Ascending aorta (tissue), 2 donors: ENCODE measurements around the gene PTPN9. TPM values are rescaled to one million over a fixed set of nuclear protein-coding genes. Genes with fewer than 3 reads are reported as not detected.
A peak's percentile ranks its signal among the peaks of the same experiment; 100 is the strongest.

Experiments
- DNase-seq, 2 donors: peaks; one replicate each; pipeline ENCODE4 v3.0.0-alpha.2; 2019; ENCODE audit warnings: low spot score in 2 of 2
- H3K27ac ChIP-seq, 2 donors: fragments of 200-600 bp; sonication (generic); one replicate each; pipeline ENCODE4 v1.5.1; 2016 to 2017; ENCODE audit warnings: mild to moderate bottlenecking in 1 of 2
- H3K27me3 ChIP-seq: fragments of 200-600 bp; sonication (generic); one replicate; pipeline ENCODE4 v1.5.1; 2017
- H3K36me3 ChIP-seq, 2 donors: fragments of 200-600 bp; sonication (generic); one replicate each; pipeline ENCODE4 v1.5.1; 2016
- H3K4me1 ChIP-seq, 2 donors: fragments of 200-600 bp; sonication (generic); one replicate each; pipeline ENCODE4 v1.5.1; 2016 to 2017; ENCODE audit warnings: mild to moderate bottlenecking in 1 of 2
- H3K4me3 ChIP-seq, 2 donors: fragments of 200-600 bp; sonication (generic); one replicate each; pipeline ENCODE4 v1.5.1; 2016 to 2017; ENCODE audit warnings: mild to moderate bottlenecking in 1 of 2
- H3K9me3 ChIP-seq, 2 donors: fragments of 200-600 bp; sonication (generic); one replicate each; pipeline ENCODE4 v1.5.1; 2016
- CTCF ChIP-seq, 3 experiments: fragments of 200-600 bp in 2 of 3; fragments of 450-650 bp in 1 of 3; sonication (generic) in 2 of 3; IDR thresholded peaks; one replicate each; pipeline ENCODE4 v1.5.1; 2016 to 2019; ENCODE audit warnings: antibody characterized with exemption in 3 of 3, mild to moderate bottlenecking in 1 of 3, moderate library complexity in 1 of 3
- intact Hi-C: fragments of 100-400 bp; cut with DNase I; formaldehyde crosslinking; loops from one replicate; pipeline ENCODE4 v1.15.1; 2023
- total RNA-seq: library from RNA; depleted of rRNA; stranded (reverse); fragments of >200 nt; gene quantifications from one replicate; pipeline ENCODE4 v1.1.0, GENCODE V29; 2016

The PTPN9 gene
- total RNA-seq, 1 donor from 2014 or later, result 7.1 TPM

GRCh38 chr15:75453703-75454470, 125.2 kb downstream of the PTPN9 start:
- intact Hi-C loops, result loop anchor here (5.0 to 10.0 kb wide), 5 partner anchors 123 to 429 kb away; partner anchors contain the start of genes C15orf39, PPCDC, PTPN9 and SNUPN
- Histone ChIP-seq H3K4me3 (peak overlapping the region; percentile 77 to 96), H3K4me1 (peaks cover 2 to 13% of the 10 kb centered on the region in 2 donors), H3K9me3 (no peaks in the 10 kb centered on the region), H3K27me3 (no peaks in the 10 kb centered on the region), H3K36me3 (no peaks in the 10 kb centered on the region), H3K27ac (peak overlapping the region; percentile 97 to 98)
- peak; percentile 96 to 99 for DNase-seq
- TF ChIP-seq CTCF (IDR thresholded peaks at IDR 0.05), result no peak

GRCh38 chr15:75452865-75453702, 126.0 kb downstream of the PTPN9 start:
- peak in 1 of 3 experiments; percentile 23 for TF ChIP-seq CTCF (IDR thresholded peaks at IDR 0.05)
- H3K36me3 ChIP-seq, result no peaks in the 10 kb centered on the region
- no peaks in the 10 kb centered on the region for H3K27me3 ChIP-seq
- H3K4me3 ChIP-seq, result peak overlapping the region; percentile 60 to 69
- intact Hi-C loops, result loop anchor here (5.0 to 10.0 kb wide), 5 partner anchors 124 to 428 kb away; partner anchors contain the start of genes C15orf39, PPCDC, PTPN9 and SNUPN
- no peaks in the 10 kb centered on the region for H3K9me3 ChIP-seq
- peaks cover 2 to 13% of the 10 kb centered on the region in 2 donors for H3K4me1 ChIP-seq
- DNase-seq, result peak; percentile 21 to 76
- peak overlapping the region; percentile 91 to 93 for H3K27ac ChIP-seq

- H3K4me1 ChIP-seq, result peaks cover 2 to 13% of the 10 kb centered on the region in 2 donors
- H3K4me3 ChIP-seq, result peak overlapping the region; percentile 60 to 69
- no peaks in the 10 kb centered on the region for H3K27me3 ChIP-seq
- peak; percentile 59 to 94 for DNase-seq
- peak overlapping the region; percentile 91 to 93 for H3K27ac ChIP-seq
- H3K9me3 ChIP-seq, result no peaks in the 10 kb centered on the region
- TF ChIP-seq CTCF (IDR thresholded peaks at IDR 0.05), result no peak
- intact Hi-C loops, result loop anchor here (5.0 to 10.0 kb wide), 5 partner anchors 125 to 428 kb away; partner anchors contain the start of genes C15orf39, PPCDC, PTPN9 and SNUPN
- no peaks in the 10 kb centered on the region for H3K36me3 ChIP-seq
These were observed 126.7 kb downstream of the PTPN9 start for GRCh38 chr15:75452364-75452864.

- peak; percentile 100 for DNase-seq
- Histone ChIP-seq H3K27me3 (no peaks in the 10 kb centered on the region), H3K27ac (peak within 1 kb of the TSS; percentile 98 to 100), H3K4me1 (peaks cover 2 to 13% of the 10 kb centered on the region in 2 donors), H3K4me3 (peak within 1 kb of the TSS; percentile 86 to 98), H3K36me3 (no peaks in the 10 kb centered on the region), H3K9me3 (no peaks in the 10 kb centered on the region)
- intact Hi-C loops, result loop anchor here (5.0 to 10.0 kb wide), 5 partner anchors 125 to 427 kb away; partner anchors contain the start of genes C15orf39, PPCDC, PTPN9 and SNUPN
- no peak for TF ChIP-seq CTCF (IDR thresholded peaks at IDR 0.05)
These were observed 127.3 kb downstream of the PTPN9 start, which contains the start of gene SIN3A for GRCh38 chr15:75451674-75452363. Gene SIN3A (minus strand): TSS chr15:75451690. CDS start chr15:75430375, 21,315 bp downstream.
